HUES48 (cell line): ENCODE measurements around the gene CDKN2B-AS1.
A peak's percentile ranks its signal among the peaks of the same experiment; 100 is the strongest.

ENCODE experiments used
- H3K27ac ChIP-seq: one replicate; pipeline ENCODE4 v1.7.0; 2013; ENCODE audit warnings: low read depth, low read length, inconsistent platforms
- H3K27me3 ChIP-seq: 2 replicates; pipeline ENCODE4 v1.6.1; 2013; ENCODE audit warnings: mild to moderate bottlenecking, low read length; ENCODE audit not compliant: control insufficient read depth, insufficient read depth
- H3K36me3 ChIP-seq: 2 replicates; pipeline ENCODE4 v1.6.1; 2013; ENCODE audit warnings: low read length; ENCODE audit not compliant: control insufficient read depth, insufficient read depth
- H3K4me1 ChIP-seq: 2 replicates; pipeline ENCODE4 v1.6.1; 2013; ENCODE audit warnings: mild to moderate bottlenecking, low read length; ENCODE audit not compliant: control insufficient read depth, insufficient read depth
- H3K4me3 ChIP-seq: 2 replicates; pipeline ENCODE4 v1.5.1; 2013; ENCODE audit warnings: mild to moderate bottlenecking, low read depth, low read length
- H3K9ac ChIP-seq: 2 replicates; pipeline ENCODE4 v1.6.1; 2013; ENCODE audit warnings: mild to moderate bottlenecking, low read depth, low read length, moderate library complexity
- H3K9me3 ChIP-seq: 2 replicates; pipeline ENCODE4 v1.6.1; 2013; ENCODE audit warnings: low read length; ENCODE audit not compliant: control insufficient read depth, insufficient read depth

The CDKN2B-AS1 gene

GRCh38 chr9:21995666-21996398 is 1.2 kb downstream of the CDKN2B-AS1 start:
- H3K4me3 ChIP-seq = peak overlapping the region; percentile 76
- H3K27ac ChIP-seq = no peak overlapping the region

GRCh38 chr9:21996438-21996837 is 1.8 kb downstream of the CDKN2B-AS1 start:
- Histone ChIP-seq H3K9me3 (no peaks in the 10 kb centered on the region), H3K4me1 (peaks cover 39% of the 10 kb centered on the region), H3K4me3 (peak overlapping the region; percentile 76), H3K9ac (peak overlapping the region; percentile 26; the same call in 1 of the 2 replicates), H3K27ac (no peak overlapping the region), H3K27me3 (peaks cover 96% of the 10 kb centered on the region), H3K36me3 (no peaks in the 10 kb centered on the region)

More at GRCh38 chr9:21995666-21996398, 1.2 kb downstream of the CDKN2B-AS1 start:
- no peaks in the 10 kb centered on the region for H3K9me3 ChIP-seq
- H3K9ac ChIP-seq = peak overlapping the region; percentile 26; the same call in 1 of the 2 replicates
- H3K27me3 ChIP-seq = peaks cover 96% of the 10 kb centered on the region
- H3K36me3 ChIP-seq = no peaks in the 10 kb centered on the region
- H3K4me1 ChIP-seq = peaks cover 39% of the 10 kb centered on the region

GRCh38 chr9:21996858-21997257 is 2.3 kb downstream of the CDKN2B-AS1 start:
- no peak overlapping the region for H3K27ac ChIP-seq
- no peak overlapping the region for H3K9ac ChIP-seq
- H3K4me1 ChIP-seq = peaks cover 39% of the 10 kb centered on the region
- H3K36me3 ChIP-seq = no peaks in the 10 kb centered on the region
- peak overlapping the region; percentile 76 for H3K4me3 ChIP-seq
- H3K9me3 ChIP-seq = no peaks in the 10 kb centered on the region
- peaks cover 96% of the 10 kb centered on the region for H3K27me3 ChIP-seq

- H3K4me1 ChIP-seq = peaks cover 39% of the 10 kb centered on the region
- H3K9ac ChIP-seq = no peak overlapping the region
- H3K4me3 ChIP-seq = no peak overlapping the region
- H3K36me3 ChIP-seq = no peaks in the 10 kb centered on the region
- no peaks in the 10 kb centered on the region for H3K9me3 ChIP-seq
- H3K27ac ChIP-seq = no peak overlapping the region
- peaks cover 96% of the 10 kb centered on the region for H3K27me3 ChIP-seq
Observed at GRCh38 chr9:21997480-21997879, 2.9 kb downstream of the CDKN2B-AS1 start.

- Histone ChIP-seq H3K9ac (no peak overlapping the region), H3K9me3 (no peaks in the 10 kb centered on the region), H3K27me3 (peaks cover 96% of the 10 kb centered on the region), H3K4me3 (no peak overlapping the region), H3K4me1 (peaks cover 39% of the 10 kb centered on the region), H3K27ac (peak overlapping the region; percentile 13), H3K36me3 (no peaks in the 10 kb centered on the region)
Observed at GRCh38 chr9:21998026-21998425, 3.4 kb downstream of the CDKN2B-AS1 start.

- Histone ChIP-seq H3K27me3 (peaks cover 98% of the 10 kb centered on the region), H3K4me1 (peaks cover 29% of the 10 kb centered on the region)
Observed at GRCh38 chr9:22002038-22002437, 7.4 kb downstream of the CDKN2B-AS1 start.

GRCh38 chr9:22005021-22005701 is 10.6 kb downstream of the CDKN2B-AS1 start:
- Histone ChIP-seq H3K4me1 (peaks cover 17% of the 10 kb centered on the region; the same call in 1 of the 2 replicates), H3K36me3 (no peaks in the 10 kb centered on the region), H3K9me3 (no peaks in the 10 kb centered on the region), H3K27me3 (peaks cover 94% of the 10 kb centered on the region), H3K27ac (no peak overlapping the region), H3K9ac (no peak overlapping the region), H3K4me3 (peak overlapping the region; percentile 52)

More at GRCh38 chr9:22002038-22002437, 7.4 kb downstream of the CDKN2B-AS1 start:
- no peaks in the 10 kb centered on the region for H3K36me3 ChIP-seq
- H3K4me3 ChIP-seq = no peak overlapping the region
- no peak overlapping the region for H3K9ac ChIP-seq
- no peak overlapping the region for H3K27ac ChIP-seq
- H3K9me3 ChIP-seq = no peaks in the 10 kb centered on the region

- H3K36me3 ChIP-seq = no peaks in the 10 kb centered on the region
- peaks cover 94% of the 10 kb centered on the region for H3K27me3 ChIP-seq
- no peak overlapping the region for H3K9ac ChIP-seq
- H3K27ac ChIP-seq = no peak overlapping the region
- H3K9me3 ChIP-seq = no peaks in the 10 kb centered on the region
- H3K4me1 ChIP-seq = peaks cover 17% of the 10 kb centered on the region; the same call in 1 of the 2 replicates
- H3K4me3 ChIP-seq = peak overlapping the region; percentile 52
Observed at GRCh38 chr9:22005702-22006606, 11.4 kb downstream of the CDKN2B-AS1 start.

- Histone ChIP-seq H3K9me3 (no peaks in the 10 kb centered on the region), H3K9ac (no peak overlapping the region), H3K27ac (no peak overlapping the region), H3K4me1 (peaks cover 17% of the 10 kb centered on the region; the same call in 1 of the 2 replicates), H3K27me3 (peaks cover 86% of the 10 kb centered on the region), H3K4me3 (peak overlapping the region; percentile 73), H3K36me3 (no peaks in the 10 kb centered on the region)
Observed at GRCh38 chr9:22008384-22008716, 13.8 kb downstream of the CDKN2B-AS1 start.

GRCh38 chr9:22008717-22009505 is 14.3 kb downstream of the CDKN2B-AS1 start, which contains the start of gene CDKN2B:
CDKN2B (minus strand) TSS chr9:22009305; CDS start chr9:22008953, 352 bp downstream.
- peaks cover 17% of the 10 kb centered on the region; the same call in 1 of the 2 replicates for H3K4me1 ChIP-seq
- H3K36me3 ChIP-seq = no peaks in the 10 kb centered on the region
- peak within 1 kb of the TSS; percentile 73 for H3K4me3 ChIP-seq

More at GRCh38 chr9:22008717-22009505, 14.3 kb downstream of the CDKN2B-AS1 start, which contains the start of gene CDKN2B:
- H3K27ac ChIP-seq = peak within 1 kb of the TSS; percentile 8
- H3K9me3 ChIP-seq = no peaks in the 10 kb centered on the region
- H3K27me3 ChIP-seq = peaks cover 80% of the 10 kb centered on the region
- H3K9ac ChIP-seq = no peak within 1 kb of the TSS
